Fibroblast of peridontal ligament (primary cell): ENCODE results near the gene CCDC157.

ENCODE experiments used
- DNase-seq: peaks from one replicate; pipeline ENCODE4 v3.0.0-alpha.2; 2010; ENCODE audit errors: extremely low read depth

The CCDC157 gene

GRCh38 chr22:30356449-30357235 is at the start of gene CCDC157, which contains the start of gene SF3A1:
CCDC157 (plus strand) TSS chr22:30357007; CDS start chr22:30366001, 8,994 bp downstream.
SF3A1 (minus strand) TSS chr22:30356894; CDS start chr22:30356792, 102 bp downstream.
- DNase-seq = peak; percentile 80

DNA sequence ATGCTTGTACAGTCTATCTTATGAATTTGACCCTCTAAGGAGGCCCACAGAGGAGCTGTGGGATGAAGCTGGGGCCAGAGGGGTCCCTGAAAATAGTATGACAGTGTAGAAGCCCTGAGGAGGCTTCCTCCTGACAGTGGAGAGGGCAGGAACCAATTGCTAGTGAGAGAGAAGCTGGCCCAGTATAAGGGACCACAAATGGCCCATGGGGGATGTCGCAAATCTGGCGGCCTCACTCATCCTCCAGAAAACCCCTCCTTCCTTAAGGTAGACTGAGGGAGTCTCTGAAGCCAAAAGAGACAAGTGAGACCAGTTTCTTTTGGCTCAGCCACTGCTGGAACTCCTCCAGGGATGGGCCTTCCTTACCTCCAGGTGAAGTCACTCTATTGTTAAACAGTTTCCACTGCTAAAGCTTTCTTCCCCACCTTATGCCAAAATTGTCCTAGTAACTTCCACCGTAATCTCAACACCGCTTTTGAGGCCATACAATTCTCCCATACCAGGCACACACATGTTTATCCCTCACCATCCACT is 49.7 kb upstream of the CCDC157 start:
- DNase-seq = no peak

- DNase-seq = no peak
Measured at GRCh38 chr22:30308093-30308492, 48.7 kb upstream of the CCDC157 start.

- no peak for DNase-seq
Measured at GRCh38 chr22:30308518-30309230, 48.1 kb upstream of the CCDC157 start.

- DNase-seq = peak; percentile 84
Measured at GRCh38 chr22:30309951-30310741, 46.7 kb upstream of the CCDC157 start.

DNA sequence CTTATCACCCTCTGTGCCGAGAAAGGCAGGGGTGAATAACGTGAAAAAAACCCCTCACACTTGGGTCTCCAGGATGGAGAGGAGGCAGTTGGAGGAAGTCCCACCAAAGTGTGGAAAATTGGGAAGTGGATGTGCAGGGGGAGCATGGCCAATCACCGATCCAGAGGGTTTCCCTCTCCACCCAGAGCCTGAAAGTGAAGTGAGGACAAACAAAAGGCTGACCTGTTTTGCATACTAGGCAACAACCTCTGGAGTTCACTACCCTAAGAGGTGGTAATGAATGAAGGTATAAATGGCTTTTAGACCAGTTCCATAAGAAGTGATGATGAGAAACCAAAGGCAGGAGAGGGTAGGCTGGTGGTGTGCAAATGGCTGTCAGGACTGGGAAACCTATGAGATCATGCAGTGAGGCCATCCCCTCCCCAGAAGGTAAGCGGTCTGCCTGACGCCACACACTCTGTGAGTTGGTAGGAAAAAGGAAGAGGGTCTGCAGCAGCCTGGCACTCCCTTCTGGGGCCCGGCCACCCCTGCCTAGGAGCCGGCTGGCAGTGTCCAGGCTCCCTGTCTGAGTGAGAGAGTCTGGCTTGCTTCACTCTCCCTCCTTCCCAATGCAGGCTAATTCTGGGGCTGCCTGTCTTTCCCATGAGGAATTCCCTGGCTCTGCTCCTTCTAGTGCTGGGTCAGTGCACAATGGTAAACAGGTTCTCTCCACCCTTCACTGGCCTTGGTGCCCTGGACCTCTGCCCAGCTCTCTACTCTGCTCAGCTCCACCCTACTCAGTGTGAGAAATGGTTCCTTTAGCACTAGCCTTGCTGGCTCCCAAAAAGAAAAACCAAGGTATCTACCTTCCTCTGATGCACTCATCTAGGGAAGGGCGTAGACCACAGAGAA is 45.7 kb upstream of the CCDC157 start:
- peak; percentile 96 for DNase-seq

GRCh38 chr22:30312053-30312452 is 44.8 kb upstream of the CCDC157 start:
- DNase-seq = peak; percentile 89

- DNase-seq = no peak
Measured at GRCh38 chr22:30313527-30314363, 43.1 kb upstream of the CCDC157 start.

DNA sequence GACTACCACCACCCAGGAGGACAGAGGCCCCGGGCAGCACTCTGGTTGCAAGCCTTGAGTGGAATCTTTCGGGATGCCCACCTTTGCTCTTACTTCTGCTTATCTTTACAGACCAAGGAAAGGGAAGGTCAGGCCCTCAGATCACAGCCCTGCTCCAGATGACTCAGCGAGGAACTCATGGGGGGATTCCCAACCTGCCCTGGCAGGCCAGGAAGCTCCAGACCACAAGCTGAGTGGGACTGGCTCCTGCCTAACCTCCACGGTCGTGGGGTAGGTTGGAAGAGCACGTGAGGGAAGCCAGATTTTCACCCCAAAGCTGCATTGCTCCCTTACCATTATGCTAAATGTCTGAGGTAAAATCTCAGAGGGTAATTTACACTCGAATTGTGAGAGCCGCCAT is 41.9 kb upstream of the CCDC157 start:
- no peak for DNase-seq

- DNase-seq = peak; percentile 73
Measured at GRCh38 chr22:30315962-30316576, 40.7 kb upstream of the CCDC157 start.

GRCh38 chr22:30317778-30318177 is 39.0 kb upstream of the CCDC157 start:
- no peak for DNase-seq

- DNase-seq = no peak
Measured at GRCh38 chr22:30318799-30319419, 37.9 kb upstream of the CCDC157 start.

- no peak for DNase-seq
Measured at GRCh38 chr22:30320021-30320556, 36.7 kb upstream of the CCDC157 start.

DNA sequence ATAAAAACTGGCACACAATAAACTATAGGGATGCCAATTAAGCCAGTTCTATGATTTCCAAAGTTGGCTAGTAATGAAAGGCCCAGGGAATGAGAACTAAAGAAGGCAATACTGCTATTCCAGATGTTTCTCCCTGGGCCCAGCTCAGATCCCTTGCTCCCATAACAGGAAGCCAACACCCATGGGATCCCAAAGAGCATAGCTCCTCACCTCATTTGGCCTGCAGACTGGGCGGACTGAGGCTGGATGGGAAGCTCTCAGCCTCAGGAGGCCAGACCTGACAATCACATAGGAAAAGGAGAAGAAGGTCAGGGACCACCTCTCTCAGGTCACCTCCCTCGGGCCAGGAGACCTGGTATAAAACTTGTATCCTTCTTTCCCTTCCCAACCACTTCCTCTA is 35.3 kb upstream of the CCDC157 start:
- DNase-seq = no peak

GRCh38 chr22:30323246-30323645 is 33.6 kb upstream of the CCDC157 start:
- DNase-seq = no peak

GRCh38 chr22:30324014-30324730 is 32.6 kb upstream of the CCDC157 start:
- DNase-seq = peak; percentile 77

GRCh38 chr22:30325065-30325720 is 31.6 kb upstream of the CCDC157 start:
- peak; percentile 85 for DNase-seq
